Spleen (tissue), 7 donors: ENCODE results near the gene ONECUT3.

Experiments
- POLR2A ChIP-seq, 3 donors: fragments of 450-650 bp; IDR thresholded peaks; one replicate each; pipeline ENCODE4 v1.5.1; 2017; ENCODE audit warnings: antibody characterized with exemption in 3 of 3, mild to moderate bottlenecking in 1 of 3
- POLR2AphosphoS5 ChIP-seq, 3 donors: sonication (generic); formaldehyde crosslinking; IDR thresholded peaks; one replicate each; pipeline ENCODE4 v1.5.1; 2017; ENCODE audit warnings: antibody characterized with exemption in 3 of 3
- TF ChIP-seq, protein P1 (sequence below), 11 experiments: fragments of 200-600 bp in 7 of 11; fragments of 450-650 bp in 4 of 11; sonication (generic) in 4 of 11; IDR thresholded peaks in 8 of 11; conservative IDR thresholded peaks in 3 of 11; 1 replicate in 7 of 11; 2 replicates in 4 of 11; pipeline versions ENCODE4 v1.4.0 to v1.8.0; 2016 to 2021; ENCODE audit warnings: antibody characterized with exemption in 11 of 11, inconsistent platforms in 4 of 11, mild to moderate bottlenecking in 1 of 11
- donor health status: DM: no; HTN: no; CAD: no; lungs with moderate emphysema.
- donor health status: DM: no; HTN: no; CAD: no.
- donor health status: DM: no; HTN: no; CAD: no.

DNA sequence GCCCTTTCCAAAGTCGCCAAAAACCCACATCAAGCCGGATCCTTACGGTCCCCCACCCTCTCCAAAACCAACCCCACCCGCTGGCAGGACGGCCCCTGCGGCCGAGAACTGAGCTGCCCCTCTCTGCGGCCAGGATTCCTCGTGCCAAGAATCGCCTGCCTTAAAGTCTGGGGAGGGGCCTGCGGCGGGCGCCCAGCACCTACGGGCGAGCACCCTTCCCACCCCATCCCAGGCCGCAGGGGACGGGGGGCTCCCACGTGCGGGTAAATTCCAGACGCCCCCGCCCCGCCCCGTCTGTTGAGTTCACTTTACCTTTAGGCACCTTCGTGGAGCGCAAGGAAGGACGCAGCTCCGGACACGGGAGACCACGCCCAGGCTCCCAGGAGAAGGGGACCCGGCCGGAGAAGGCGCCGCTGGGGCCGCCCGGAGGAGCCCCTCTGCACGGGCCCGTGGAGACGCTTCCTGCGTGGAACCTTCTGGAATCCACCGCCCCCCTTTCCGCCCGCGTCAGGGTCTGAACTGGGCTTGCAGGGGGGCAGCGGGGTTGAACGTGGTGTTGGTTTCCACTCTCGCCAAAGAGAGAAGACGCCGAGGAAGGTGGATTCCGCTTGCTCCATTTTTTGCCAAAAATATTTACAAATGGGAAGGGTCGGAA, 22.8 kb downstream of the ONECUT3 start:
- TF ChIP-seq, protein P1, sequence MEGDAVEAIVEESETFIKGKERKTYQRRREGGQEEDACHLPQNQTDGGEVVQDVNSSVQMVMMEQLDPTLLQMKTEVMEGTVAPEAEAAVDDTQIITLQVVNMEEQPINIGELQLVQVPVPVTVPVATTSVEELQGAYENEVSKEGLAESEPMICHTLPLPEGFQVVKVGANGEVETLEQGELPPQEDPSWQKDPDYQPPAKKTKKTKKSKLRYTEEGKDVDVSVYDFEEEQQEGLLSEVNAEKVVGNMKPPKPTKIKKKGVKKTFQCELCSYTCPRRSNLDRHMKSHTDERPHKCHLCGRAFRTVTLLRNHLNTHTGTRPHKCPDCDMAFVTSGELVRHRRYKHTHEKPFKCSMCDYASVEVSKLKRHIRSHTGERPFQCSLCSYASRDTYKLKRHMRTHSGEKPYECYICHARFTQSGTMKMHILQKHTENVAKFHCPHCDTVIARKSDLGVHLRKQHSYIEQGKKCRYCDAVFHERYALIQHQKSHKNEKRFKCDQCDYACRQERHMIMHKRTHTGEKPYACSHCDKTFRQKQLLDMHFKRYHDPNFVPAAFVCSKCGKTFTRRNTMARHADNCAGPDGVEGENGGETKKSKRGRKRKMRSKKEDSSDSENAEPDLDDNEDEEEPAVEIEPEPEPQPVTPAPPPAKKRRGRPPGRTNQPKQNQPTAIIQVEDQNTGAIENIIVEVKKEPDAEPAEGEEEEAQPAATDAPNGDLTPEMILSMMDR (IDR thresholded peaks at IDR 0.05 in 8 of 11, conservative IDR thresholded peaks at IDR 0.05 in 3 of 11) = no peak
- TF ChIP-seq POLR2AphosphoS5 (IDR thresholded peaks at IDR 0.05) (no peak), POLR2A (IDR thresholded peaks at IDR 0.05) (no peak)
